ENCODE measurements around the gene HEMK1.

DNA sequence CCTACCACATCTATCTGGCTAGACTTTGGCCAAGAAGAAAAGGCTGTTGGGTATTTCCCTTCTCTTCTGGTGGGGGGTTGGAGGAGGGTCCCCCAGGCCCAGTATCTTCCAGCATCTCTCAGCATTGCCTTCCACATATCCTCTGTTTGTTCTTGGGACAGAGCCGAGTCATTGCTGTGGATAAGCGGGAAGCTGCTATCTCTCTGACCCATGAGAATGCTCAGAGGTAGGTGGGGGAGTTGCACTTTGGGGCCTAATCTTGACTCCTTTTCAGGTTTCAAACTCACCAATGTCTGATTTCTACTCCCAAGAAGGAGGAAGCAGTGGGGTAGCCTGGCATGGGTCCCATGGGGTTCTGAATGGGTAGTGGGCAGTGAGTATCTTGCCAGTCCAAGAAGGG is 8.0 kb downstream of the HEMK1 start:
- TF ChIP-seq, protein P1, sequence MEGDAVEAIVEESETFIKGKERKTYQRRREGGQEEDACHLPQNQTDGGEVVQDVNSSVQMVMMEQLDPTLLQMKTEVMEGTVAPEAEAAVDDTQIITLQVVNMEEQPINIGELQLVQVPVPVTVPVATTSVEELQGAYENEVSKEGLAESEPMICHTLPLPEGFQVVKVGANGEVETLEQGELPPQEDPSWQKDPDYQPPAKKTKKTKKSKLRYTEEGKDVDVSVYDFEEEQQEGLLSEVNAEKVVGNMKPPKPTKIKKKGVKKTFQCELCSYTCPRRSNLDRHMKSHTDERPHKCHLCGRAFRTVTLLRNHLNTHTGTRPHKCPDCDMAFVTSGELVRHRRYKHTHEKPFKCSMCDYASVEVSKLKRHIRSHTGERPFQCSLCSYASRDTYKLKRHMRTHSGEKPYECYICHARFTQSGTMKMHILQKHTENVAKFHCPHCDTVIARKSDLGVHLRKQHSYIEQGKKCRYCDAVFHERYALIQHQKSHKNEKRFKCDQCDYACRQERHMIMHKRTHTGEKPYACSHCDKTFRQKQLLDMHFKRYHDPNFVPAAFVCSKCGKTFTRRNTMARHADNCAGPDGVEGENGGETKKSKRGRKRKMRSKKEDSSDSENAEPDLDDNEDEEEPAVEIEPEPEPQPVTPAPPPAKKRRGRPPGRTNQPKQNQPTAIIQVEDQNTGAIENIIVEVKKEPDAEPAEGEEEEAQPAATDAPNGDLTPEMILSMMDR (IDR thresholded peaks at IDR 0.05; ENCODE audit: low read depth, low read length, missing input control), result no peak
- TF ChIP-seq, protein P2, sequence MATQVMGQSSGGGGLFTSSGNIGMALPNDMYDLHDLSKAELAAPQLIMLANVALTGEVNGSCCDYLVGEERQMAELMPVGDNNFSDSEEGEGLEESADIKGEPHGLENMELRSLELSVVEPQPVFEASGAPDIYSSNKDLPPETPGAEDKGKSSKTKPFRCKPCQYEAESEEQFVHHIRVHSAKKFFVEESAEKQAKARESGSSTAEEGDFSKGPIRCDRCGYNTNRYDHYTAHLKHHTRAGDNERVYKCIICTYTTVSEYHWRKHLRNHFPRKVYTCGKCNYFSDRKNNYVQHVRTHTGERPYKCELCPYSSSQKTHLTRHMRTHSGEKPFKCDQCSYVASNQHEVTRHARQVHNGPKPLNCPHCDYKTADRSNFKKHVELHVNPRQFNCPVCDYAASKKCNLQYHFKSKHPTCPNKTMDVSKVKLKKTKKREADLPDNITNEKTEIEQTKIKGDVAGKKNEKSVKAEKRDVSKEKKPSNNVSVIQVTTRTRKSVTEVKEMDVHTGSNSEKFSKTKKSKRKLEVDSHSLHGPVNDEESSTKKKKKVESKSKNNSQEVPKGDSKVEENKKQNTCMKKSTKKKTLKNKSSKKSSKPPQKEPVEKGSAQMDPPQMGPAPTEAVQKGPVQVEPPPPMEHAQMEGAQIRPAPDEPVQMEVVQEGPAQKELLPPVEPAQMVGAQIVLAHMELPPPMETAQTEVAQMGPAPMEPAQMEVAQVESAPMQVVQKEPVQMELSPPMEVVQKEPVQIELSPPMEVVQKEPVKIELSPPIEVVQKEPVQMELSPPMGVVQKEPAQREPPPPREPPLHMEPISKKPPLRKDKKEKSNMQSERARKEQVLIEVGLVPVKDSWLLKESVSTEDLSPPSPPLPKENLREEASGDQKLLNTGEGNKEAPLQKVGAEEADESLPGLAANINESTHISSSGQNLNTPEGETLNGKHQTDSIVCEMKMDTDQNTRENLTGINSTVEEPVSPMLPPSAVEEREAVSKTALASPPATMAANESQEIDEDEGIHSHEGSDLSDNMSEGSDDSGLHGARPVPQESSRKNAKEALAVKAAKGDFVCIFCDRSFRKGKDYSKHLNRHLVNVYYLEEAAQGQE (IDR thresholded peaks at IDR 0.05), result no peak
- no peak for TF ChIP-seq RAD21 (IDR thresholded peaks at IDR 0.05)
- no peak for TF ChIP-seq JUND (IDR thresholded peaks at IDR 0.05)
- no peak for TF ChIP-seq GABPA (IDR thresholded peaks at IDR 0.05 in 1 of 2, conservative IDR thresholded peaks at IDR 0.05 in 1 of 2)
- TF ChIP-seq, protein P3, sequence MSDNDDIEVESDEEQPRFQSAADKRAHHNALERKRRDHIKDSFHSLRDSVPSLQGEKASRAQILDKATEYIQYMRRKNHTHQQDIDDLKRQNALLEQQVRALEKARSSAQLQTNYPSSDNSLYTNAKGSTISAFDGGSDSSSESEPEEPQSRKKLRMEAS (IDR thresholded peaks at IDR 0.05), result no peak
- no peak for TF ChIP-seq SP1 (IDR thresholded peaks at IDR 0.05)
- TF ChIP-seq, protein P4, sequence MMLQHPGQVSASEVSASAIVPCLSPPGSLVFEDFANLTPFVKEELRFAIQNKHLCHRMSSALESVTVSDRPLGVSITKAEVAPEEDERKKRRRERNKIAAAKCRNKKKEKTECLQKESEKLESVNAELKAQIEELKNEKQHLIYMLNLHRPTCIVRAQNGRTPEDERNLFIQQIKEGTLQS (IDR thresholded peaks at IDR 0.05), result no peak
- no peak for TF ChIP-seq YY1 (IDR thresholded peaks at IDR 0.05)
- TF ChIP-seq TAF1 (conservative IDR thresholded peaks at IDR 0.05), result no peak

Data from liver (tissue), 3 donors.